CD4-positive, alpha-beta T cell treated with Interleukin-2 at 100 ng/mL for 4 hours (primary cell): ENCODE measurements around the gene SERTAD4.
"Not testable (repeated sequence)": the region's sequence is repeated elsewhere in the genome, so short reads cannot be mapped to it uniquely, and the experiment has no call there.

ENCODE experiments used
- DNase-seq: peaks from one replicate; pipeline ENCODE4 v3.0.0-alpha.2; 2020; ENCODE audit warnings: low spot score

SERTAD4 gene

GRCh38 chr1:210260096-210260495, 27.5 kb downstream of the SERTAD4 start:
- no peak for DNase-seq

- no peak for DNase-seq
Measured at GRCh38 chr1:210262167-210262896, 29.7 kb downstream of the SERTAD4 start.

- no peak for DNase-seq
Measured at GRCh38 chr1:210262897-210263272, 30.3 kb downstream of the SERTAD4 start.

- no peak for DNase-seq
Measured at GRCh38 chr1:210263963-210264362, 31.4 kb downstream of the SERTAD4 start.

GRCh38 chr1:210264496-210265380, 32.1 kb downstream of the SERTAD4 start:
- no peak for DNase-seq

- DNase-seq, result not testable (repeated sequence)
Measured at GRCh38 chr1:210265392-210265955, 32.9 kb downstream of the SERTAD4 start.

- DNase-seq, result no peak
Measured at GRCh38 chr1:210269981-210270380, 37.4 kb downstream of the SERTAD4 start.

- no peak for DNase-seq
Measured at GRCh38 chr1:210272666-210273065, 40.1 kb downstream of the SERTAD4 start.

GRCh38 chr1:210280221-210280620, 47.6 kb downstream of the SERTAD4 start:
- no peak for DNase-seq

- no peak for DNase-seq
Measured at GRCh38 chr1:210288116-210288515, 55.5 kb downstream of the SERTAD4 start.

- no peak for DNase-seq
Measured at GRCh38 chr1:210289248-210289647, 56.7 kb downstream of the SERTAD4 start.

GRCh38 chr1:210291081-210291764, 58.6 kb downstream of the SERTAD4 start:
- no peak for DNase-seq

- DNase-seq, result no peak
Measured at GRCh38 chr1:210291786-210292230, 59.2 kb downstream of the SERTAD4 start.

GRCh38 chr1:210292231-210292871, 59.8 kb downstream of the SERTAD4 start:
- peak; percentile 13 for DNase-seq

- DNase-seq, result no peak
Measured at GRCh38 chr1:210293171-210293607, 60.6 kb downstream of the SERTAD4 start.

GRCh38 chr1:210294999-210295745, 62.6 kb downstream of the SERTAD4 start:
- DNase-seq, result no peak
